Activated CD4-positive, alpha-beta T cell treated with anti-CD3 and anti-CD28 coated beads for 4 hours (primary cell): Measurements from ENCODE around the gene ELFN2.
A peak's percentile ranks its signal among the peaks of the same experiment; 100 is the strongest.

Experiments used
- DNase-seq, 2 donors: peaks; one replicate each; pipeline ENCODE4 v3.0.0-alpha.2; 2020

ELFN2 gene

GRCh38 chr22:37453696-37454095 lies 26.4 kb upstream of the ELFN2 start:
- no peak for DNase-seq

DNA sequence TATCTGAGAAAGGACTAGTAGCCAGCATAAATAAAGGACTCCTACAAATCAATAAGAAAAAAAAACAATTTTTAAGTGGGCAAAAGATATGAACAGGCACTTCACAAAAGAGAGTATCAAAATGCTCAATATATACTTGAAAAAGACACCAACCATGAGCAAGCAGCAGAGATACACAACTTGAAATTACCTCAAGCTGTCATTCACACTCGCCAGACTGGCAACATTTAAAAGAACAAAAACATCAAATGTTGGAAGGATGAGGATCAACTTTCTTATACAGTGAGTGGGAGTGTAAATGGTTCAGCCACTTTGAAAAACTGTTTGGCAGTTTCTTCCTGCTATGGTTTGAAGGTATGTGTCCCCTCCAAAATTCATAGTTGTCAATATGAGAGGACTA lies 23.9 kb upstream of the ELFN2 start:
- no peak for DNase-seq

DNA sequence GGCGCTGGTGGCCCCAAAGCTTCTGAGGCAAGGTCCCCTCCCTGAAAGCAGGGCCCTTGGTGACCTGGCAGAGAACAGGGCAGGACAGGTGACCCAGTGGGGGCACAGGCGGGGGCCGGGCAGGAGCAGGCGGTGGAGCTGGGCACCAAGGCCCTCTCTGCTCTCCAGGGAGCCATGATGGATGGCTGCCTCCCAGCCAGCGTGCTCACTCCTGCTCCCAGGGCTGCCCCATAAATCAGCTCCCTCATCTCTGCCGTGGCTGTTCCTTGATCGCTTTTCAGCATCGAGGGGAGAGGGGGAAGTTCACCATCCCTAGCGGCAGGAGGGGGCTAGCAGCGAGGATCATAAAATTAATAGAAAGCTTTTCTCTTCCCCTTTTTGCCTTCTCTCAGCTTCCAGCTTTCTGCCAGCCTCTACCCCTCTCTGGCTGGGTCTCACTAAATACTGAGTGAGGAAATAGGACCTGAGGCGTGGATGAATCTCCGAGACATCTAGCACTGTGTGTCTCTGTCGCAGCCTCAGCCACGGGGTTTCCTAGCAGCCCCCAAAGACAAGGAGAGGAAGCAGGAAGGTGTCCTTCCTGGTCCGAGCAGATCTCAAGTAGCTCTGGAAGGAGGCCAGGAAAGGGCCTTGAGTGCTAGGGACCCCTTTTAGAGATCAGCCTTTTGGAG lies 22.2 kb upstream of the ELFN2 start:
- no peak for DNase-seq

GRCh38 chr22:37448516-37449127 lies 21.3 kb upstream of the ELFN2 start:
- no peak for DNase-seq

- no peak for DNase-seq
Observed at GRCh38 chr22:37445501-37445900, 18.2 kb upstream of the ELFN2 start.

DNA sequence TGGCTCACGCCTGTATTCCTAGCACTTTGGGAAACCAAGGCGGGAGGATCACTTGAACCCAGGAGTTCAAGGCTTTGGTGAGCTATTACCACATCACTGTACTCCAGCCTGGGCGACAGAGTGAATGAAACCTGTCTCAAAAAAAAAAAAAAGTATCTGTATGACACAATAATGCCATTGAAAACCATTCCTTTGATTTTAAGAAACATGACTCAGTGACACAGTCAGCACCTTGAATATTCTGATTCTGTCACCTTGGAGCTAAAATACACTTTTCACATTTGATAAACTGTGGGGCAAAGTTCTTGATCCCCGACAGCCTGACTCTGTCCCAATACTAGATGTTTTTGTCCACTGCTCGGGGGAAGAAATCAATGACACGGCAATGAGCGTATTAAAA lies 16.7 kb upstream of the ELFN2 start:
- DNase-seq: no peak

- no peak for DNase-seq
Observed at GRCh38 chr22:37443086-37443485, 15.8 kb upstream of the ELFN2 start.

DNA sequence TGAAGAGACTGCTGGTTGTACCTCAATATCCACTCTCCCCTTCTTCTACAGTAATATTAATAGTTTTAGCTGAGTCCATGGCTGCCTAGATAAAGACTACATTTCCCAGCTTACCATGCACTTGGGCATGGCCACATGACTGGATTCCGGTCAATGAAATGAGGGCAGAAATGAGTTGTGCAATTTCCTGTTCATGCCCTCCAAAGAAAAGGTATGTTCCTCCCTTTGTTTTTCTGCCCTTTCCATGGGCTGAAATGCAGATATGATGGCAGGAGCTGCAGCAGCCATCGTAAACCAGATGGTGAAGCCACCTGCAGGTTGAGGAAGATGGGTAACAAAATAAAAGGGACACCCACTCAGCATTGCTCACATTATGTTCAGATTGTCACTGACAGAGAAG lies 15.3 kb upstream of the ELFN2 start:
- DNase-seq: no peak

DNA sequence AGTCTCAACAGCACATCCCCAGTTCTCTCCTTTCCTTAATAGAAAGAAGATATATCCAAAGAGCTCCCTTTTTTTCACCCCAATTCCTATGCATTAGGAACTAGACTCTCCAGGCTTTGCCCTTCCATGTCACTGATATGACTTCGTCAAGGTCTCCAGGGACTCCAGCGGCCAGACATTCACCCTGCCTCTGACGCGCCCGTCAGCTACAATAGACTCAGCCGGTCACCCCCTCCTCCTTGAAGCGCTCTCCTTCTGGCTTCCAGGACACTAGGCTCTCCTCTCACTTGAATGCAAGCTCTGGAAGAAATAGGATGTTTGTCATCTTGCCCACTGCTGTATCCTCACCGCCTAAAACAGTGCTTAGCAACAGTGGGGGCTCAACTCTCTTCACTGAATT lies 14.9 kb upstream of the ELFN2 start:
- DNase-seq: no peak

- no peak for DNase-seq
Observed at GRCh38 chr22:37440875-37441274, 13.6 kb upstream of the ELFN2 start.

DNA sequence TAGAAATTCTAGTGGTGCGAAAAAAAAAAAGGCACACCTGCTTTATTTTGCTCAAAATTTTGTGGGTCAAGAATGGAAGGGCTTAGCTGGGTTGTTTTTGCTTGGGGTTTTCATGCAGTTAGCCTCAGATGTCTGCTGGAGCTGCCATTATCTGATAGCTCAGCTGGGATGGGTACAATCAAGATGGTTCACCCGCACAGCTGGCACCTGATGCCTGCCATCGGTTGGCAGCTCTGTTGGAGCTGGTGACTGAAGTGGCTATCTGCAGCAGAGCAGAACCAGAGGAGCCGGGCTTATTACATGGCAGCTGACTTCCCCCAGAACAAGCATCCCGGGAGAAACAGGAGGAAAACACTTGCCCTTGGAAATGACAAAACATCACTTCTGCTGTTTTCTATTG lies 12.1 kb upstream of the ELFN2 start:
- DNase-seq: no peak

GRCh38 chr22:37435970-37436603 lies 8.8 kb upstream of the ELFN2 start:
- DNase-seq: no peak

DNA sequence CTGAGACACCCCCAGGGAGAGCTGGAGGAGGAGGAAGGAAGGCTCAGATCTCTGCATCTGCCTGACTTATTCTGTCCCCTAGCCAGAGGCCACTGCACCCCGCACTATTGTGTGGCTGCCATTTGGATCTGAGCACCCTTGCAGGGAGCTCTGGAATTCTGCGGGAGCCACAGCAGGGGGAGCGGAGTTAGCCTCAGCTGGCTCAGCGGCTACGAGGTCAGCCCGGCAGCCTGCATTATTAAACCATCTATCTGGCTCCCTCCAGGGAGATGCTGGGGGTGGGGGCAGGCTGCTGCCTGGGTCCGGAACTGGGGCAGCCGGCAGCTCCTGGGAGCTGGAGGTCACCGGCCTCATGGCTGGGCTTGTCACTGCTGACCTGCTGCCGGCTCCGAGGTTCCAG lies 6.5 kb upstream of the ELFN2 start:
- DNase-seq: no peak

DNA sequence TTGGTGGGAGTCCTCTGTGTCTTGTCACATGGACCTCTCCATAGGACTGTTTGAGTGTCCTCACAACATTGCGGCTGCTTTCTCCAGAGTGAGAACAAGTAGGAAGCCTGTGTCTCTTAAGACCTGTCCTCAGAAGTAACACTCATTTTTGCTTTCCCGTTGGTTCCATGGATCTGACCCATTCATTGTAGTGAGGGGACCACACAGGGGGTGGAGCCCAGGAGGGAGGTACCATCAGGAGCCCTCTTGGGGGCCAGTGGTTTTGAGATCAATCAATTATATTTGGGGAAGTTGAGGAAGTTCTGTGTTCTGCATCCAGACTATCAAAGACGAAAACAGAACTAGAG lies 5.4 kb upstream of the ELFN2 start:
- DNase-seq: no peak

- DNase-seq: peak; percentile 18 to 22
Observed at GRCh38 chr22:37431801-37432707, 4.8 kb upstream of the ELFN2 start.

DNA sequence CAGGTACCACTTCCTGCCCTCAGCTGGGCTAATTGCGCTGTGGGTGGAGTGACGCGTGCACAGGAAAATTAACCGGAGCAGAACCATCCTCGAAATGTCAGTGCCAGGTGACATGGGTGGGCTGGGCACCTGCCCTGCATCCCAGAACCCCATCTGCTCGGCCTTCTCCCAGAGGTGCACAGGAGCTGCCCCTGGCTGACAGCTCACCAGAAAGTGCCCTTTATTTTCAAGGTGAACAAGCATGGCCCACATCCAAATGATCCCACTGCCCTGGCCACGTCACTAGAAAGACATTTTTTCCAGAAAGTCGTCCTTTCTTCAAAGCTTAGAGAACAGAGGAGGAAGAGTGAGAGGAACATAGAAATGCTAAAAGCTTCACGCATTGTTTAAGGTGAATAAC lies 4.1 kb upstream of the ELFN2 start:
- no peak for DNase-seq

- DNase-seq: no peak
Observed at GRCh38 chr22:37430941-37431340, 3.7 kb upstream of the ELFN2 start.

DNA sequence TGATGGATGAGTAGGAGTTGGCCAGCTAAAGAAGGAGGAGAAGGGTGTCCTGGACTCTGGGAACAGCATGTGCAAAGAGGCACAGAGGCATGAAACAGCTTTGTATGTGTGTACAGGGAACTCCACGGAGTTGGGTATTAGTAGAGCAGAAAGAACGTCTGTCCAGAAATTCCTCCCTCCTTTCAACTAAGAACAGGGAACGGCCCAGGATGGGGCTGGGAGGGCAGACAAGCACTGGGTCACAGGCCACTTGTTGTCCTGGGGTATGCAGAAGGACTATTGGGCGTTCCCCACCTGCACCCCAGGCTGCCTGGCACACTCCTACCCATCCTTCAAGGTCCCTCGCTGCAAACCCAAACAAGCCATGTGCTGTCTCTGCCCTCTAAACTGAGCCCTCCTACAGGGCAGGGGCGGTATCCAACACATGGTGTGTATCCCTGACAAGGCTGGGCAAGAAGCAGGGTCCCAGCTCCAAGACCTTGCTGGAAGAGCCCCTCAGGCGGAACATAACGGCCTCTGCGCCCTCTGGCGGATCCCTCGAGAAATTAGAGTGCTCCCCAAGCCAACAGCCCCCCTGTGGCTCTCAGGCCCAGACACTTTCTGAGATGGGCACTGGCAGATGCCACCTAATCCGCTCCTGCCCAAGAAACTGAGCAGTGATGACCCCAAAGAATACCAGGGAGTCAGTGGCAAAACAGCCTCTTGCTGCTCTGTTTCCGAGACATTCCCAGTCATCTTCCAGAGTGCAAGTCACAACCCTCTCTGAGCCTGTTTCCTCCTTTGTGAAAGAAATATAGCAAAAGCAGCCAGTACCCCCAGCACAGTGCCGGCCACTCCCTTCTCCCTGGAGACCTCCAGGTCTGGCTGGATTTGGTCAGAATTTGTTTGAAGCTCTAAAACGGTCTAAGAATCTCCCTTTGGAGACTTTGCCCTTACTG lies 1.6 kb upstream of the ELFN2 start:
- peak; percentile 49 to 58 for DNase-seq

DNA sequence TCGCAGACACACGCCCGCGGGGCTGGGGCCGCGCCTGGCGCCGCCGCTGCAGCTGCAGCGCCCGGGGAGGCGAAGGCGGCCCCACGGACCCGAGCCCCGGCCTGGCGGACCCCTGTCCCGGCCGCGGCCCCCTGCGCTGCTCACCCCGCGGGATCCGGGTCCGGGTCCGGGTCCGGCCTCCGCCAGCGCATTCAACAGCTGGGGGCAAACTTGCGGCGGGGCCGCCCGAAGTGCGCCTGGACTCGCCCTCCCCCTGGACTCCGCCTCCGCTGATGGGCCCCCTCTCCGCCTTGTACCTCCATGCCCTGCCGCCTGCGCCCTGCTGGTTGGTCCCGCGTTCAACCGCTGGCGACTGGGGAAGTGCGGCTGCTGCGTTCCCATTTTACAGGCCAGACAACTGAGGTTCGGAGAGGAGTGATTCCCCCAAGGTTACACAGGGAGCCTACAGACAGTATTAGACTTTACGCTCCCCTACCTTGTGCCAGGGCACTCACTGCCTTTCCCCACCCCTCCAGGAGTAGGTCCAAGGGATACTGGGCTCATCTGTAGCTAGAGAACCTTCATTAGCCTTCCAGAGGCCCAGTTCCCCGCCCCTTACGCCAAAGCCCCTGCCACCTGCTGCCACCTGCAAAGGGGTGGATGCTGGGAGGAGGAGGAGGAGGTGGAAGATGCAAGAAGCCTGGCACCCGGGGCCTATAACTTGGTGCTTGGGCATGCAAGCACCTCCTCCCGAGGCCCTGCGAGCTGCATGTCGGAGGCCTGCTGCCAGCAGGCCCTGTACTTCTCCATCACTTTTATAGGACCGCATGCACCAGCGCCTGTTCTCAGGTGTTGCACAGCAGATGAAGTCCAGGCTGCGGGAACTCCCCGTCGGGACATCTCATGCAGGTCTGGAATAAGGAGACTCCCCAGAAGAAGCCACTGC lies 694 bp upstream of the ELFN2 start:
- no peak for DNase-seq

GRCh38 chr22:37426706-37427134 lies 559 bp downstream of the ELFN2 start:
- DNase-seq: no peak
